HFF-Myc (cell line): ENCODE measurements around the gene LRCH1.

Source experiments
- DNase-seq: peaks from one replicate; pipeline ENCODE4 v3.0.0-alpha.2; 2011; ENCODE audit warnings: low read depth; ENCODE audit errors: extremely low read depth
- H3K4me3 ChIP-seq: replicated peaks from 2 replicates; pipeline ENCODE4 v1.5.1; 2011; ENCODE audit warnings: low read depth, mild to moderate bottlenecking, control low read depth, low read length
- CTCF ChIP-seq: IDR thresholded peaks from 2 replicates; pipeline ENCODE4 v1.5.1; 2012; ENCODE audit warnings: mild to moderate bottlenecking, low read depth, low read length, control low read depth; ENCODE audit errors: missing control alignments

LRCH1 gene

DNA sequence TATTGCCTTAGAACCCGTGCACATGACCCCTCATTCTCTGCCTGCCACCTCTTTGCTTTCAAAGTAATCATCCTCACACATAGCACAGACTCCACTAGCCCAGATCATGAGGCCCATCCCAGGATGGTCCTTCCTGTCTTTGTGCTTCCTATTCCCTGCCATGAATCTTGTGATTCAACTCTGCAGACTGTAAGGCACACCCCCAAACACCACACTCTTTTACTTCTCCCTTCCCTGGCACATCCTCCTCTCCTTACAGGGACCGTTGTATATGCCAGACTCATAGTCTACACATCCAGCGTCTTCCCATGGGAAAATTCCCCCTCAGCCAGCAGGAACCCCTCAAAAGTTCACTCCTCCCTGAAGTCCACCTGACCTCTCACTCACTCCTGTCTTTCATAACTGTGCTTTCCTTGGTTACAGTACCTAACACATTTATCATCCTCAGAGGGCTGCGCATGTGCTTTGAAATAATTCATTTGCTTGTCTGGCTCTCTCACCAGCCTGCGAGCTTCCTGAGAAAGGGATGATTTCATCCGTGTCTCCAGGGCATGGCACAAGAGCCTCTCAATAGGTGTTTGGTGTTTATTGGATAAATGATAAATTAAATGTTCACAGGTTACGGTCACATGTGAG lies 26.8 kb upstream of the LRCH1 start:
- no peak for DNase-seq
- no peak for TF ChIP-seq CTCF
- no peak overlapping the region for H3K4me3 ChIP-seq

DNA sequence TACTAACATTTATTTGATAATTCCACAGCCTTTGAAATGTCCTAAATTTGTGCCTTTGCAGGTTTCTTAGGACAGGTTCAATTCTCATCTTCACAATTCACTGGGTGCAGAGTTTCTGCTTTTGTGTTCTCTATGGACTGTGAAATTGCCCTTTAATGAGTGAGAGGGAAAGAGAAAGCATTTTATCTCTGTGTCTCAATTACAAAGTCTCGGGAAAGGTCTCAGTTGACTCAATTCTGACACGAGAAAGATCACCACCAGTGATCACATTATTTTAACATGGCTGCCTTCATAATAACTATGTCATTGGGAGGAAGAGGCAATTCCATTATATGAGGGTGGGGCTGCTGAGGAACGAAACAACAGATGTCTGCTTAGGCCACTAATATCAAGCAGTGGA lies 26.2 kb upstream of the LRCH1 start:
- H3K4me3 ChIP-seq = no peak overlapping the region
- DNase-seq = no peak
- no peak for TF ChIP-seq CTCF

- no peak overlapping the region for H3K4me3 ChIP-seq
- no peak for TF ChIP-seq CTCF
- no peak for DNase-seq
Measured at GRCh38 chr13:46527237-46527636, 25.7 kb upstream of the LRCH1 start.

GRCh38 chr13:46529216-46529919 lies 23.6 kb upstream of the LRCH1 start:
- no peak for TF ChIP-seq CTCF
- DNase-seq = no peak
- H3K4me3 ChIP-seq = no peak overlapping the region

GRCh38 chr13:46530084-46530935 lies 22.7 kb upstream of the LRCH1 start:
- no peak overlapping the region for H3K4me3 ChIP-seq
- DNase-seq = no peak
- no peak for TF ChIP-seq CTCF

- H3K4me3 ChIP-seq = no peak overlapping the region
- DNase-seq = no peak
- TF ChIP-seq CTCF = no peak
Measured at GRCh38 chr13:46531953-46532352, 21.0 kb upstream of the LRCH1 start.
